OCI-LY1 (cell line): ENCODE measurements around the gene RALGPS1.

Experiments
- EZH2 ChIP-seq: fragments of 200-600 bp; sonication (generic), shearing (Covaris generic); IDR thresholded peaks from 2 replicates; pipeline ENCODE4 v1.8.0; 2017; ENCODE audit warnings: borderline replicate concordance, mixed run types, mild to moderate bottlenecking, antibody characterized with exemption, low read length, moderate library complexity, mixed read lengths
- TF ChIP-seq, protein P1 (sequence below): fragments of 200-600 bp; sonication (generic), shearing (Covaris generic); IDR thresholded peaks from 2 replicates; pipeline ENCODE4 v1.5.1; 2017; ENCODE audit warnings: mild to moderate bottlenecking, antibody characterized with exemption, low read length, moderate library complexity, mixed read lengths

DNA sequence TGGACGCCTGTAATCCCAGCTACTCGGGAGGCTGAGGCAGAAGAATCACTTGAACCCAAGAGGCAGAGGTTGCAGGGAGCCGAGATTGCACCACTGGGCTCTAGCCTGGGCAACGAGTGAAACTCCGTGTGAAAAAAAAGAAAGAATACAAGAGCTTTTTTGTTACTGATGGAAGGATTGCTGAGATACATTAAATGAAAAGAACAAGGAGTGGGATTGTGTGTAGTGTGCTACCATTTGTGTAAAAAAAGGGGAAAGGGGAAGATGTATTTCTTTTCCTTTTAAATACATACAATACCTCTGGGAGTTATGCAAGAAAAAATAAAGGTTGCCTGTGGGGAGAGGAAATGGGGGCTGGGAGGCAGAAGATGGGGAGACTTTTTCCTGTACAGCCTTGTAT is 335.3 kb downstream of the RALGPS1 start:
- TF ChIP-seq, protein P1, sequence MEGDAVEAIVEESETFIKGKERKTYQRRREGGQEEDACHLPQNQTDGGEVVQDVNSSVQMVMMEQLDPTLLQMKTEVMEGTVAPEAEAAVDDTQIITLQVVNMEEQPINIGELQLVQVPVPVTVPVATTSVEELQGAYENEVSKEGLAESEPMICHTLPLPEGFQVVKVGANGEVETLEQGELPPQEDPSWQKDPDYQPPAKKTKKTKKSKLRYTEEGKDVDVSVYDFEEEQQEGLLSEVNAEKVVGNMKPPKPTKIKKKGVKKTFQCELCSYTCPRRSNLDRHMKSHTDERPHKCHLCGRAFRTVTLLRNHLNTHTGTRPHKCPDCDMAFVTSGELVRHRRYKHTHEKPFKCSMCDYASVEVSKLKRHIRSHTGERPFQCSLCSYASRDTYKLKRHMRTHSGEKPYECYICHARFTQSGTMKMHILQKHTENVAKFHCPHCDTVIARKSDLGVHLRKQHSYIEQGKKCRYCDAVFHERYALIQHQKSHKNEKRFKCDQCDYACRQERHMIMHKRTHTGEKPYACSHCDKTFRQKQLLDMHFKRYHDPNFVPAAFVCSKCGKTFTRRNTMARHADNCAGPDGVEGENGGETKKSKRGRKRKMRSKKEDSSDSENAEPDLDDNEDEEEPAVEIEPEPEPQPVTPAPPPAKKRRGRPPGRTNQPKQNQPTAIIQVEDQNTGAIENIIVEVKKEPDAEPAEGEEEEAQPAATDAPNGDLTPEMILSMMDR, result no peak
- no peak for TF ChIP-seq EZH2
